Measurements from ENCODE around the gene SLC26A2. TPM values are rescaled to one million over a fixed set of nuclear protein-coding genes. Genes with fewer than 3 reads are reported as not detected.

SLC26A2 gene
- total and polyA plus RNA-seq, 3 donors from 2014 or later: 7.4 to 16.3 (median 13.5) TPM

DNA sequence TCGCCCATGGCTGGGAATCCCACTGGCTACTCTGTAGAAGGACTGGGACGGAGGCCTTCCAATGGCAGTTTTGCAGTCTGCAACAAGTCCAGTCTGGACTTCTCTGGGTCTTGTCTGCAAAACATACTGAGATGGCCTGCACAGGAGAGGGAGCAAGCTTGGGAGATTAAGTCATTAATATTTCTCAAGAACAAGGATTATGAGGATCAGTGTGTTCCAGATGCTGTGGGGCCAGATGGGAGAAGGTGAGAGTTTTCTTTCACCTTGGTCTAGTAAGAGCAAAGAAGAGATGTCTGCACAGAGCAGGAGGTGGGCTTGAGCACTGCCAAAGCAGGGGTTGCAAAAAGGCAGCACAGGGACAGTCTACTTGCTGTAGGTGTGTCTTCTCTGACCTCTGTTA, 15.9 kb upstream of the SLC26A2 start, which contains the start of gene PDE6A:
PDE6A (minus strand) TSS at position 128 of the 400 bp plus-strand sequence; CDS start at position 8, 120 bp downstream.
- intact Hi-C loops (cut with DNase I; ENCODE audit: low total_unique reads): no loop called here
- 90 to 100% methylated on average over 2 of the region's 2 CpGs for WGBS, 2 donors
- no peak within 1 kb of the TSS for H3K4me3 ChIP-seq
- no peak for TF ChIP-seq POLR2A (IDR thresholded peaks at IDR 0.05)
- TF ChIP-seq, protein P1, sequence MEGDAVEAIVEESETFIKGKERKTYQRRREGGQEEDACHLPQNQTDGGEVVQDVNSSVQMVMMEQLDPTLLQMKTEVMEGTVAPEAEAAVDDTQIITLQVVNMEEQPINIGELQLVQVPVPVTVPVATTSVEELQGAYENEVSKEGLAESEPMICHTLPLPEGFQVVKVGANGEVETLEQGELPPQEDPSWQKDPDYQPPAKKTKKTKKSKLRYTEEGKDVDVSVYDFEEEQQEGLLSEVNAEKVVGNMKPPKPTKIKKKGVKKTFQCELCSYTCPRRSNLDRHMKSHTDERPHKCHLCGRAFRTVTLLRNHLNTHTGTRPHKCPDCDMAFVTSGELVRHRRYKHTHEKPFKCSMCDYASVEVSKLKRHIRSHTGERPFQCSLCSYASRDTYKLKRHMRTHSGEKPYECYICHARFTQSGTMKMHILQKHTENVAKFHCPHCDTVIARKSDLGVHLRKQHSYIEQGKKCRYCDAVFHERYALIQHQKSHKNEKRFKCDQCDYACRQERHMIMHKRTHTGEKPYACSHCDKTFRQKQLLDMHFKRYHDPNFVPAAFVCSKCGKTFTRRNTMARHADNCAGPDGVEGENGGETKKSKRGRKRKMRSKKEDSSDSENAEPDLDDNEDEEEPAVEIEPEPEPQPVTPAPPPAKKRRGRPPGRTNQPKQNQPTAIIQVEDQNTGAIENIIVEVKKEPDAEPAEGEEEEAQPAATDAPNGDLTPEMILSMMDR (IDR thresholded peaks at IDR 0.05): no peak
- no peaks in the 10 kb centered on the region for H3K36me3 ChIP-seq (ENCODE audit: low read depth, missing control alignments)
- H3K4me1 ChIP-seq: peaks cover 5% of the 10 kb centered on the region
- DNase-seq: no peak
- H3K27me3 ChIP-seq: no peaks in the 10 kb centered on the region
- no peak within 1 kb of the TSS for H3K27ac ChIP-seq
- no peaks in the 10 kb centered on the region for H3K9me3 ChIP-seq

DNA sequence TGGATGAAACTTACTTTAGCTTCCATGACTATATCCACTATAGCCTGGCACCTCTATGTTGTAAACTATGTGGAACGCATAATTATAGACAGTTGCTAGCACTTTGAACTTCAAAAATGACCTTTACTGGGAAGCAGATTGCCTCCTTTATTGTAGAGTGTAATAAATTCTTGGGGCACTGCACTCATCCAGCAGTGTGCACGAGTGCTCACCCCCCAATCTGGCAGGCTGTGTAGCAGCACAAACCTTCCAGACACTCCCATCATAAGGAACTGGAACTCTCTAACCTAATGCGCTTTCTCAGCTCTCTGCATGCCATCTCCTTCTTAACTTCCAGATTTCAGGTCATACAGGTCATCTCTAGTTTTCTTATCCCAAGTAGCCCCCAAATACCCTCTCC, 14.4 kb upstream of the SLC26A2 start:
- Histone ChIP-seq H3K4me1 (peaks cover 3% of the 10 kb centered on the region), H3K4me3 (no peak overlapping the region), H3K27ac (no peak overlapping the region), H3K9me3 (no peaks in the 10 kb centered on the region), H3K36me3 (ENCODE audit: low read depth, missing control alignments) (no peaks in the 10 kb centered on the region), H3K27me3 (no peaks in the 10 kb centered on the region)
- 85 to 96% methylated on average over 3 of the region's 3 CpGs for WGBS, 2 donors
- TF ChIP-seq, protein P1 (IDR thresholded peaks at IDR 0.05): no peak
- TF ChIP-seq POLR2A (IDR thresholded peaks at IDR 0.05): no peak
- intact Hi-C loops (cut with DNase I; ENCODE audit: low total_unique reads): no loop called here
- DNase-seq: no peak

DNA sequence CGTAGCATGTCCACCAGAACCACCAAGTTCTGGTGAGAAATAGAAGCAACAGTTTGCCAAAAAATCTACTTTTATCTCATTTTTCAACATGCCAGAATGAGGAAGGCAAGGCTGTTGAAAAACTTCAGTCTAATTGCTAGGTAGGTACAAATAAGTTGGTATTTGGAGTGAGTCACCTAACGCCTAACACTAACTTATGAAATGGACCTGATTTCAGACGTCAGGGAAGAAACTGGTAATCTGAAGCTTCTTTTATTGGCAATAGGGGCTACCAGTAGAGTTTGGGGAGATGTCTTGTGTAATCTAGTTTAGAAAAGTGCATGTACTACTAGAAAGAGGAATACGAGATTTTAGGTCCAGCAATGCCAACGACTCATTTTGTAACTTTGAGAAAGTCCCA, 11.6 kb upstream of the SLC26A2 start:
- Histone ChIP-seq H3K36me3 (ENCODE audit: low read depth, missing control alignments) (no peaks in the 10 kb centered on the region), H3K27me3 (no peaks in the 10 kb centered on the region), H3K9me3 (no peaks in the 10 kb centered on the region), H3K4me1 (no peaks in the 10 kb centered on the region), H3K4me3 (no peak overlapping the region), H3K27ac (no peak overlapping the region)
- intact Hi-C loops (cut with DNase I; ENCODE audit: low total_unique reads): no loop called here
- 83 to 84% methylated on average over 5 of the region's 5 CpGs for WGBS, 2 donors
- TF ChIP-seq, protein P1 (IDR thresholded peaks at IDR 0.05): no peak
- TF ChIP-seq POLR2A (IDR thresholded peaks at IDR 0.05): no peak
- no peak for DNase-seq

DNA sequence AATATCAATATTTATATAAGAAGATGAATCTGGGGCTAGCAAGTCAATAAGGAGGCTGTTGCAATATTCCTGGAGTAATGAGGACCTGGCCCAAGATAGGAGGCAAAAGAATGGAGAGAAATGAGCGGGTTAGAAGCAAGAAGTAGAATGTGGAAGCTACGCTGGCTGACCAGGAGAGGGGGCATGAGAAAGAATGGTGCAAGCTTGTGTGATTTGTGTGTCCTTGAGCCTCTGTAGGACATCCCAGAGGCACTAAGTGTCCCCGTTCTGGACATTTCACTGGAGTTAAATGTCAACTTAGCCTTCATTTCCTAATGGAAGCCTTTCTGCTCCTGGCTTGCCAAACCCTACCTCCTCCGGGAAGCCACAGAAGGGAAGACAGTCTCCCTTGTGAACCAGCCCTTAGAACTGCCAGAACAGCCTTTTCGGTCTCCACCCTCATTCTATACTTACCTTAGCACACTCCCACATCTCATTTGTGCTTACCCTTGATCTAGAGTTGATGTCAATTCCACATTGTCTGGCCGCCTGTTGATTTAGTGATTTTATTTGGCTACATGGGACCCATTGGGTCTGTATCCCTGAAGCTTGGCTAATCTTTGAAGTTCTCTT, 9.3 kb upstream of the SLC26A2 start:
- no peak overlapping the region for H3K4me3 ChIP-seq
- no peaks in the 10 kb centered on the region for H3K36me3 ChIP-seq (ENCODE audit: low read depth, missing control alignments)
- no peaks in the 10 kb centered on the region for H3K9me3 ChIP-seq
- 65 to 73% methylated on average over 6 of the region's 6 CpGs for WGBS, 2 donors
- TF ChIP-seq, protein P1 (IDR thresholded peaks at IDR 0.05): no peak
- TF ChIP-seq POLR2A (IDR thresholded peaks at IDR 0.05): no peak
- H3K27ac ChIP-seq: no peak overlapping the region
- H3K27me3 ChIP-seq: no peaks in the 10 kb centered on the region
- no peak for DNase-seq
- no peaks in the 10 kb centered on the region for H3K4me1 ChIP-seq
- intact Hi-C loops (cut with DNase I; ENCODE audit: low total_unique reads): no loop called here
